HL-60 (cell line): ENCODE data around the gene EXOG.

Experiments
- GABPA ChIP-seq: IDR thresholded peaks from 2 replicates; pipeline ENCODE4 v1.6.1; 2012; ENCODE audit warnings: low read depth
- POLR2AphosphoS5 ChIP-seq: IDR thresholded peaks from 2 replicates; pipeline ENCODE4 v1.6.1; 2012; ENCODE audit warnings: low read depth
- REST ChIP-seq: IDR thresholded peaks from 2 replicates; pipeline ENCODE4 v1.6.1; 2012; ENCODE audit warnings: low read depth; ENCODE audit not compliant: insufficient replicate concordance
- SPI1 ChIP-seq: IDR thresholded peaks from 2 replicates; pipeline ENCODE4 v1.6.1; 2012; ENCODE audit warnings: low read depth, mild to moderate bottlenecking, borderline replicate concordance
- TF ChIP-seq, protein P1 (sequence below): IDR thresholded peaks from one replicate; pipeline ENCODE4 v1.5.1; 2011; ENCODE audit warnings: low read length, control low read depth, inconsistent platforms; ENCODE audit not compliant: insufficient read depth

- TF ChIP-seq, protein P1, sequence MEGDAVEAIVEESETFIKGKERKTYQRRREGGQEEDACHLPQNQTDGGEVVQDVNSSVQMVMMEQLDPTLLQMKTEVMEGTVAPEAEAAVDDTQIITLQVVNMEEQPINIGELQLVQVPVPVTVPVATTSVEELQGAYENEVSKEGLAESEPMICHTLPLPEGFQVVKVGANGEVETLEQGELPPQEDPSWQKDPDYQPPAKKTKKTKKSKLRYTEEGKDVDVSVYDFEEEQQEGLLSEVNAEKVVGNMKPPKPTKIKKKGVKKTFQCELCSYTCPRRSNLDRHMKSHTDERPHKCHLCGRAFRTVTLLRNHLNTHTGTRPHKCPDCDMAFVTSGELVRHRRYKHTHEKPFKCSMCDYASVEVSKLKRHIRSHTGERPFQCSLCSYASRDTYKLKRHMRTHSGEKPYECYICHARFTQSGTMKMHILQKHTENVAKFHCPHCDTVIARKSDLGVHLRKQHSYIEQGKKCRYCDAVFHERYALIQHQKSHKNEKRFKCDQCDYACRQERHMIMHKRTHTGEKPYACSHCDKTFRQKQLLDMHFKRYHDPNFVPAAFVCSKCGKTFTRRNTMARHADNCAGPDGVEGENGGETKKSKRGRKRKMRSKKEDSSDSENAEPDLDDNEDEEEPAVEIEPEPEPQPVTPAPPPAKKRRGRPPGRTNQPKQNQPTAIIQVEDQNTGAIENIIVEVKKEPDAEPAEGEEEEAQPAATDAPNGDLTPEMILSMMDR: no peak
- TF ChIP-seq POLR2AphosphoS5 (no peak), GABPA (no peak), SPI1 (no peak), REST (no peak)
Measured at GRCh38 chr3:38468765-38469164, 27.4 kb upstream of the EXOG start.
